PC-9 (cell line): ENCODE measurements around the gene HPCAL1. TPM values are rescaled to one million over a fixed set of nuclear protein-coding genes. Genes with fewer than 3 reads are reported as not detected.

Experiments
- BruUV-seq: library from RNA; stranded (reverse); fragments of 400-500 nt; replicated peaks from 2 replicates; lab custom pipeline; 2021; lab: Mats Ljungman, UMichigan
- CTCF ChIA-PET: fragments of 300-600 bp; sonication (Branson Sonifier 250); formaldehyde crosslinking; loops from one replicate; lab custom pipeline; 2022; ENCODE audit warnings: antibody characterized with exemption; lab: Charles Lee
- POLR2A ChIA-PET: fragments of 300-600 bp; sonication (Branson Sonifier 250); formaldehyde crosslinking; loops from one replicate; lab custom pipeline; 2022; ENCODE audit warnings: antibody characterized with exemption; ENCODE audit not compliant: unreplicated experiment; lab: Charles Lee
- DNase-seq, 2 experiments: peaks; one replicate each; pipeline versions ENCODE4 v3.0.0 to v3.0.0-alpha.2; 2015 to 2022; ENCODE audit warnings: mixed read lengths in 1 of 2
- H2AFZ ChIP-seq: fragments of 200-600 bp; sonication (generic); 2 replicates; pipeline ENCODE4 v1.8.1; 2017; ENCODE audit warnings: antibody characterized with exemption
- H3F3A ChIP-seq: fragments of 200-600 bp; sonication (generic); 2 replicates; pipeline ENCODE4 v1.8.1; 2017; ENCODE audit warnings: antibody characterized with exemption, mild to moderate bottlenecking, low read depth; ENCODE audit not compliant: insufficient read depth
- H3K27ac ChIP-seq: fragments of 200-600 bp; sonication (generic); 2 replicates; pipeline ENCODE4 v1.6.1; 2016; ENCODE audit warnings: mixed run types
- H3K27me3 ChIP-seq: fragments of 200-600 bp; sonication (generic); 2 replicates; pipeline ENCODE4 v1.6.1; 2016; ENCODE audit warnings: low read depth, mixed run types; ENCODE audit not compliant: insufficient read depth
- H3K36me3 ChIP-seq: fragments of 200-600 bp; sonication (generic); 2 replicates; pipeline ENCODE4 v1.6.1; 2016; ENCODE audit warnings: low read depth, mixed run types
- H3K4me1 ChIP-seq: fragments of 200-600 bp; sonication (generic); replicated peaks from 2 replicates; pipeline ENCODE4 v1.6.1; 2016; ENCODE audit warnings: mixed run types; ENCODE audit not compliant: insufficient read depth
- H3K4me2 ChIP-seq: fragments of 200-600 bp; sonication (generic); 2 replicates; pipeline ENCODE4 v1.6.1; 2017; ENCODE audit warnings: mixed run types
- H3K4me3 ChIP-seq: fragments of 200-600 bp; sonication (generic); 2 replicates; pipeline ENCODE4 v1.6.1; 2016; ENCODE audit warnings: mixed run types
- H3K79me2 ChIP-seq: fragments of 200-600 bp; sonication (generic); 2 replicates; pipeline ENCODE4 v1.6.1; 2017; ENCODE audit warnings: low read depth, mixed run types
- H3K9me2 ChIP-seq: fragments of 200-600 bp; sonication (generic); 2 replicates; pipeline ENCODE4 v1.8.1; 2017; ENCODE audit warnings: mild to moderate bottlenecking; ENCODE audit not compliant: insufficient read depth
- H3K9me3 ChIP-seq: fragments of 200-600 bp; sonication (generic); 2 replicates; pipeline ENCODE4 v1.8.1; 2016; ENCODE audit warnings: low read depth; ENCODE audit not compliant: insufficient read depth
- H4K20me1 ChIP-seq: fragments of 200-600 bp; sonication (generic); 2 replicates; pipeline ENCODE4 v1.8.1; 2017; ENCODE audit not compliant: insufficient read depth
- EZH2 ChIP-seq: fragments of 200-600 bp; sonication (generic); IDR thresholded peaks from 2 replicates; pipeline ENCODE4 v1.8.0; 2017; ENCODE audit warnings: antibody characterized with exemption, low read depth
- intact Hi-C: fragments of 100-400 bp; cut with micrococcal nuclease; formaldehyde crosslinking; loops from one replicate; pipeline ENCODE4 v1.10.0; 2022; ENCODE audit not compliant: unreplicated experiment
- total RNA-seq: library from RNA; stranded (reverse); gene quantifications from 2 replicates; pipeline ENCODE4 v1.2.3, GENCODE V29; 2021
- TF ChIP-seq, protein P1 (sequence below): fragments of 200-600 bp; sonication (generic); conservative IDR thresholded peaks from 2 replicates; pipeline ENCODE4 v1.6.1; 2017; ENCODE audit warnings: mixed run types, antibody characterized with exemption, mild to moderate bottlenecking, moderate library complexity

HPCAL1 gene
- total RNA-seq, 1 experiment from 2014 or later: 105 TPM

DNA sequence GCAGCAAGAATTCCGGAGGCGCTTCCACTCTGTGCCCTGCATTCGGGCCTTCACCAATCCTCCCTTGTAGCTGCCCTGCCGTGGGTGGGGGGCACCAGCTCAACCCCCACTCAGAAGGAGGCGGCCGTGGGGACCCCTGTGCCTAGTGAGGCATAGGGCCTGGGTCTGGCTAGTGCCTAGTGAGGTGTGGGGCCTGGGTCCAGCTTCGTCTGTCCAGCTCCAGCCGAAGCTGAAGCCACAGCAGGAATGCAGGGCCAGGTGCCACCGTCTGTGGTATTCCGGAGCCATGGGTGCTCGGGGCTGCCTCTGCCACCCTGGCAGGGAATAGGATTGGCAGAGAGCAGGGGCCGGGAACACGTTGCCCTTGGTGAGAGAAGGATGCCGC lies 133.1 kb downstream of the HPCAL1 start:
- H3K79me2 ChIP-seq: no peaks in the 10 kb centered on the region
- no peak overlapping the region for H3K4me3 ChIP-seq
- H3K27me3 ChIP-seq: no peaks in the 10 kb centered on the region
- H3K9me3 ChIP-seq: no peaks in the 10 kb centered on the region
- no peaks in the 10 kb centered on the region for H4K20me1 ChIP-seq
- peaks cover 39% of the 10 kb centered on the region; the same call in 1 of the 2 replicates for H3F3A ChIP-seq
- H3K4me2 ChIP-seq: no peak overlapping the region
- no peak for TF ChIP-seq EZH2
- TF ChIP-seq, protein P1, sequence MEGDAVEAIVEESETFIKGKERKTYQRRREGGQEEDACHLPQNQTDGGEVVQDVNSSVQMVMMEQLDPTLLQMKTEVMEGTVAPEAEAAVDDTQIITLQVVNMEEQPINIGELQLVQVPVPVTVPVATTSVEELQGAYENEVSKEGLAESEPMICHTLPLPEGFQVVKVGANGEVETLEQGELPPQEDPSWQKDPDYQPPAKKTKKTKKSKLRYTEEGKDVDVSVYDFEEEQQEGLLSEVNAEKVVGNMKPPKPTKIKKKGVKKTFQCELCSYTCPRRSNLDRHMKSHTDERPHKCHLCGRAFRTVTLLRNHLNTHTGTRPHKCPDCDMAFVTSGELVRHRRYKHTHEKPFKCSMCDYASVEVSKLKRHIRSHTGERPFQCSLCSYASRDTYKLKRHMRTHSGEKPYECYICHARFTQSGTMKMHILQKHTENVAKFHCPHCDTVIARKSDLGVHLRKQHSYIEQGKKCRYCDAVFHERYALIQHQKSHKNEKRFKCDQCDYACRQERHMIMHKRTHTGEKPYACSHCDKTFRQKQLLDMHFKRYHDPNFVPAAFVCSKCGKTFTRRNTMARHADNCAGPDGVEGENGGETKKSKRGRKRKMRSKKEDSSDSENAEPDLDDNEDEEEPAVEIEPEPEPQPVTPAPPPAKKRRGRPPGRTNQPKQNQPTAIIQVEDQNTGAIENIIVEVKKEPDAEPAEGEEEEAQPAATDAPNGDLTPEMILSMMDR: no peak
- intact Hi-C loops: loop anchor here (1.0 to 10.0 kb wide), 5 partner anchors 166 to 641 kb away; no protein-coding TSS in a partner anchor
- CTCF ChIA-PET: interaction anchor here (0.8 to 1.9 kb wide), 5 partner anchors 27 to 363 kb away, joined by 3 to 35 read pairs (median 12); no protein-coding TSS in a partner anchor
- no peak overlapping the region for H2AFZ ChIP-seq
- no peaks in the 10 kb centered on the region; the same call in 1 of the 2 replicates for H3K4me1 ChIP-seq
- H3K9me2 ChIP-seq: no peaks in the 10 kb centered on the region
- no TSS peak for BruUV-seq
- no peak overlapping the region for H3K27ac ChIP-seq
- H3K36me3 ChIP-seq: no peaks in the 10 kb centered on the region
- POLR2A ChIA-PET: interaction anchor here (0.6 to 0.7 kb wide), 2 partner anchors 79 to 218 kb away, joined by 3 to 4 read pairs; no protein-coding TSS in a partner anchor
- no peak for DNase-seq

DNA sequence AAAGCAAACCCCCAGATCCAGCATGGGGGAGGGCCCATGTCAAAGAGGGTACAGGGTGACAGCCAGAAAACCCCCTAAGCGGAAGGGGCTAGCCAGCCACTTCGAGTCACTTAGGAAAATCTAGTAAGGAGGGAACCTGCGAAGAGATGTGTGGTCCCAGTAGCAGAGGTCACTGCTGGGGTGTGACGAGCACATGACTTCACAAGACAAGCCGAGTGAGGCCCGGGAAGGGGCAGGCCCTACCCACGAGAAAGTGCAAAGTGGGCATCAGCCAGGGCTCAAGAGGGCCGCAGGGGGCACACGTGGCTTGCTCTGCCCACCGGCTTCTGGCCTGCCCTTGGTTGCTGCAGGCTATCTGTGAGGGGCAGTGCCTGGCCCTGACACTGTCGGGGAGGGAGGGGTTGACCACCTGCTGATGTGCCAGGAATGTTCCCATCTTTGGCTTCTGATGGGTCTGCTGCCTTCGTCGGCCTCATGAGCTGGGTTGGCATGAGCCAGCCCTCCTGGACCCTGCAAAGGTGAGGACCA lies 133.9 kb downstream of the HPCAL1 start:
- TF ChIP-seq, protein P1: no peak
- TF ChIP-seq EZH2: no peak
- Histone ChIP-seq H3K27ac (no peak overlapping the region), H3K27me3 (no peaks in the 10 kb centered on the region), H3K4me1 (no peaks in the 10 kb centered on the region; the same call in 1 of the 2 replicates), H3K9me2 (no peaks in the 10 kb centered on the region), H2AFZ (no peak overlapping the region), H3K4me2 (no peak overlapping the region), H3K36me3 (peaks cover 2% of the 10 kb centered on the region), H3K4me3 (no peak overlapping the region), H3K9me3 (no peaks in the 10 kb centered on the region), H3F3A (peaks cover 37% of the 10 kb centered on the region; the same call in 1 of the 2 replicates), H3K79me2 (no peaks in the 10 kb centered on the region), H4K20me1 (no peaks in the 10 kb centered on the region)
- no TSS peak for BruUV-seq
- intact Hi-C loops: loop anchor here (10.0 kb wide), 1 partner anchor 642 kb away; no protein-coding TSS in a partner anchor
- DNase-seq: no peak
- POLR2A ChIA-PET: no interaction called here
- CTCF ChIA-PET: no interaction called here

DNA sequence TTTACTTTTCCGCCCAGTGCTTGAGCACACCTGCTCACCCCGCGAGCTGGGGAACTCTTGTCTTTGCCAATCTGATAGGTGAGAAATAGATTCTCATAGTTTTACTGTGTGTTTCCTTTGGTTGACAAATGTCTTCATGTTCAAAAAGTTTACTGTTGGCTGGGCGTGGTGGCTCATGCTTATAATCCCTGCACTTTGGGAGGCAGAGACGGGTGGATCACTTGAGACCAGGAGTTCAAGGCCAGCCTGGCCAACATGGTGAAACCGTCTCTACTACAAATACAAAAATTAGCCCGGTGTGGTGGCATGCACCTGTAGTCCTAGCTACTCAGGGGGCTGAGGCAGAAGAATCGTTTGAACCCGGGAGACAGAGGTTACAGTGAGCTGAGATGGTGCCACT lies 135.1 kb downstream of the HPCAL1 start:
- 0 out of 2 replicates have a peak, but pooled peaks cover under 1% of the 10 kb centered on the region for H4K20me1 ChIP-seq
- no peaks in the 10 kb centered on the region for H3K9me2 ChIP-seq
- no peak overlapping the region for H2AFZ ChIP-seq
- peaks cover 13% of the 10 kb centered on the region for H3K36me3 ChIP-seq
- no peaks in the 10 kb centered on the region for H3K79me2 ChIP-seq
- H3K4me3 ChIP-seq: no peak overlapping the region
- peaks cover 32% of the 10 kb centered on the region; the same call in 1 of the 2 replicates for H3F3A ChIP-seq
- H3K27me3 ChIP-seq: no peaks in the 10 kb centered on the region
- H3K9me3 ChIP-seq: no peaks in the 10 kb centered on the region
- no peaks in the 10 kb centered on the region; the same call in 1 of the 2 replicates for H3K4me1 ChIP-seq
- no peak overlapping the region for H3K27ac ChIP-seq
- ChIA-PET POLR2A (interaction anchor here (0.6 kb wide), 1 partner anchor 296 kb away, joined by 5 read pairs; no protein-coding TSS in a partner anchor), CTCF (interaction anchor here (0.7 to 0.8 kb wide), 2 partner anchors 374 to 1334 kb away, joined by 3 read pairs; no protein-coding TSS in a partner anchor)
- TF ChIP-seq, protein P1: no peak
- TF ChIP-seq EZH2: no peak
- BruUV-seq: no TSS peak
- H3K4me2 ChIP-seq: no peak overlapping the region
- intact Hi-C loops: loop anchor here (10.0 kb wide), 1 partner anchor 643 kb away; no protein-coding TSS in a partner anchor
- DNase-seq: no peak
